Neuron (in vitro differentiated cells): Measurements from ENCODE around the gene DOLK.

Experiments
- H2AFZ ChIP-seq: one replicate; pipeline ENCODE4 v1.6.1; 2013; ENCODE audit warnings: low read depth, mild to moderate bottlenecking, inconsistent platforms, low read length, moderate library complexity
- H3K27me3 ChIP-seq: one replicate; pipeline ENCODE4 v1.6.1; 2013; ENCODE audit warnings: low read length; ENCODE audit not compliant: insufficient read depth
- H3K36me3 ChIP-seq: one replicate; pipeline ENCODE4 v1.6.1; 2013; ENCODE audit warnings: low read length; ENCODE audit not compliant: insufficient read depth
- H3K4me1 ChIP-seq: one replicate; pipeline ENCODE4 v1.6.1; 2013; ENCODE audit warnings: low read length; ENCODE audit not compliant: insufficient read depth
- H3K4me3 ChIP-seq: 2 replicates; pipeline ENCODE4 v1.5.1; 2013; ENCODE audit warnings: mild to moderate bottlenecking, low read length, moderate library complexity
- H3K9me3 ChIP-seq: one replicate; pipeline ENCODE4 v1.6.1; 2013; ENCODE audit warnings: low read length

DOLK gene

GRCh38 chr9:128921881-128922763, 25.3 kb downstream of the DOLK start:
- Histone ChIP-seq H2AFZ (no peak overlapping the region), H3K4me1 (no peaks in the 10 kb centered on the region), H3K27me3 (no peaks in the 10 kb centered on the region), H3K36me3 (peaks cover 15% of the 10 kb centered on the region), H3K4me3 (no peak overlapping the region), H3K9me3 (no peaks in the 10 kb centered on the region)

GRCh38 chr9:128920381-128921058, 26.9 kb downstream of the DOLK start, which contains the start of gene PHYHD1:
TSS of gene PHYHD1 (plus strand) at chr9:128920982. CDS start at chr9:128922324, 1,342 bp downstream.
- H3K4me3 ChIP-seq = no peak within 1 kb of the TSS
- no peaks in the 10 kb centered on the region for H3K27me3 ChIP-seq

DNA sequence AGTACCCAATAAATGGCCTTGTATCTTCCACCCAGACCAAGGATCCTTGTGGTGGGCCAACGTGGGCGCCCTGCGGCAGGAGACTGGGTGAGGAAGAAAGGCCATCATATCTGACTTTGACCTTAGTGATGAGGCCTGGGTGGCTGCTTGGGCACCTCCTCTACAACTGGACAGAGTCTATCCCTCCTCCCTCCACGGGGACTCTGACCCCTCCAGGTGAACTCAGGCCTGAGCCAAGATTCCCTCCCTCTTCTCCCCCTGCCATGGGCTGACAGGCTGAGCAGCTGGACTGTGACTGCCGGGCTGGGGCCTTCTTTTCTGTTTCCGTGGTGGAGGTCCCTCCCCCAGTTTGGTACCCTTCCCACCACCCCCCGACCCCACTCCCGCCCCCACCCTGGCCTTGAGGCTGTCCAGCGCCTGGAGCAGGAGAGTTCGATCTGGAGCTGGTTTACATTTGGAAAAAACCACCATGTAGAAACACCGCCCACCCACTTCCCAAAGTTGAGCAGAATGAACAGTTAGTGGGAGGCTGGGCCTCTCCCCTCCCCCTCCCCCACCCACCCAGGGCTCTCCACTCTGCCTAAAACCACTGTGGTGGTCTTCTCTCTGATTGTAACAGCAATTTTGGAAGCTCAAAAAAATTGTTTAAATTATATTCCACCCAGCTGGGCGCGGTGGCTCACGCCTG, 27.9 kb downstream of the DOLK start:
- Histone ChIP-seq H3K4me1 (no peaks in the 10 kb centered on the region), H3K36me3 (peaks cover 24% of the 10 kb centered on the region), H3K4me3 (no peak overlapping the region), H3K9me3 (no peaks in the 10 kb centered on the region), H2AFZ (no peak overlapping the region), H3K27me3 (no peaks in the 10 kb centered on the region)

More at GRCh38 chr9:128920381-128921058, 26.9 kb downstream of the DOLK start, which contains the start of gene PHYHD1:
- Histone ChIP-seq H2AFZ (no peak within 1 kb of the TSS), H3K9me3 (no peaks in the 10 kb centered on the region), H3K4me1 (no peaks in the 10 kb centered on the region), H3K36me3 (peaks cover 21% of the 10 kb centered on the region)

DNA sequence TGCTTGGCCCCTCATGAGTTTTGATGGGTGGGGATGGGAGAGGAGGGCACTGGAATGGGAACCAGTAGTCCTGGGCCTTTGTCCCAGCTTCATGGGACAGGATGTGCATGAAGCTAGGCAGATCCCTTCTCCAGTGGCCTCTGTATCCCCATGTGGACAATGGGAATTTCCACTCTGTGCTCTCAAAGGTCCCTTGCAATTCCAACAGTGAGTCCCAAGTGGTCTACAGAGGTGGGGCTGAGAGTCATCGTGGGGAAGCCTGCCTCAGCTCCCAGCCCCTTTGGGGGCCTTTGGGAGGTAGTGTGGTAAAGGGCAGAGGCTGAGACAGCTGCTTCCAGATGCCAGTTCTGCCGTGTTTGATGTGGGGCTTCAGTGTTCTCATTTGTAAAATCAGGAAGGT, 28.5 kb downstream of the DOLK start:
- Histone ChIP-seq H2AFZ (no peak overlapping the region), H3K4me1 (no peaks in the 10 kb centered on the region), H3K36me3 (peaks cover 25% of the 10 kb centered on the region), H3K4me3 (no peak overlapping the region), H3K9me3 (no peaks in the 10 kb centered on the region), H3K27me3 (no peaks in the 10 kb centered on the region)

DNA sequence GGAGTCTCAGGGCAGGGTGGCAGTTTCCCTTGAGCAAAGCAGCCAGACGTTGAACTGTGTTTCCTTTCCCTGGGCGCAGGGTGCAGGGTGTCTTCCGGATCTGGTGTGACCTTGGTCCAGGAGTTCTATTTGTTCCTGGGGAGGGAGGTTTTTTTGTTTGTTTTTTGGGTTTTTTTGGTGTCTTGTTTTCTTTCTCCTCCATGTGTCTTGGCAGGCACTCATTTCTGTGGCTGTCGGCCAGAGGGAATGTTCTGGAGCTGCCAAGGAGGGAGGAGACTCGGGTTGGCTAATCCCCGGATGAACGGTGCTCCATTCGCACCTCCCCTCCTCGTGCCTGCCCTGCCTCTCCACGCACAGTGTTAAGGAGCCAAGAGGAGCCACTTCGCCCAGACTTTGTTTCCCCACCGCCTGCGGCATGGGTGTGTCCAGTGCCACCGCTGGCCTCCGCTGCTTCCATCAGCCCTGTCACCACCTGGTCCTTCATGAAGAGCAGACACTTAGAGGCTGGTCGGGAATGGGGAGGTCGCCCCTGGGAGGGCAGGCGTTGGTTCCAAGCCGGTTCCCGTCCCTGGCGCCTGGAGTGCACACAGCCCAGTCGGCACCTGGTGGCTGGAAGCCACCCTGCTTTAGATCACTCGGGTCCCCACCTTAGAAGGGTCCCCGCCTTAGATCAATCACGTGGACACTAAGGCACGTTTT, 30.1 kb downstream of the DOLK start:
- Histone ChIP-seq H3K36me3 (peaks cover 31% of the 10 kb centered on the region), H3K9me3 (no peaks in the 10 kb centered on the region), H3K27me3 (no peaks in the 10 kb centered on the region), H3K4me3 (no peak overlapping the region), H3K4me1 (no peaks in the 10 kb centered on the region), H2AFZ (no peak overlapping the region)

DNA sequence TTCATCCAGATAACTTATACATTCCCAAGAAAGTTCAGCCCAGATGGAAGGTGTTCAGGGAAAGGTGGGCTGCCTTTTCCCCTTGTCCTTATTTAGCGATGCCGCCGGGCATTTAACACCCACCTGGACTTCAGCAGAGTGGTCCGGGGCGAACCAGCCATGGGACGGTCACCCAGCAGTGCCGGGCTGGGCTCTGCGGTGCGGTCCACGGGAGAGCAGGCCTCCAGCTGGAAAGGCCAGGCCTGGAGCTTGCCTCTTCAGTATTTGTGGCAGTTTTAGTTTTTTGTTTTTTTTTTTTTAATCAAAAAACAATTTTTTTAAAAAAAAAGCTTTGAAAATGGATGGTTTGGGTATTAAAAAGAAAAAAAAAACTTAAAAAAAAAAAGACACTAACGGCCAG, 30.7 kb downstream of the DOLK start:
- H2AFZ ChIP-seq = no peak overlapping the region
- no peaks in the 10 kb centered on the region for H3K27me3 ChIP-seq
- no peak overlapping the region for H3K4me3 ChIP-seq
- H3K9me3 ChIP-seq = no peaks in the 10 kb centered on the region
- H3K36me3 ChIP-seq = peaks cover 31% of the 10 kb centered on the region
- H3K4me1 ChIP-seq = no peaks in the 10 kb centered on the region

- Histone ChIP-seq H3K9me3 (no peaks in the 10 kb centered on the region), H3K36me3 (peaks cover 31% of the 10 kb centered on the region), H3K27me3 (no peaks in the 10 kb centered on the region), H3K4me1 (no peaks in the 10 kb centered on the region), H3K4me3 (no peak overlapping the region), H2AFZ (no peak overlapping the region)
These were observed 31.2 kb downstream of the DOLK start for GRCh38 chr9:128916204-128916603.

DNA sequence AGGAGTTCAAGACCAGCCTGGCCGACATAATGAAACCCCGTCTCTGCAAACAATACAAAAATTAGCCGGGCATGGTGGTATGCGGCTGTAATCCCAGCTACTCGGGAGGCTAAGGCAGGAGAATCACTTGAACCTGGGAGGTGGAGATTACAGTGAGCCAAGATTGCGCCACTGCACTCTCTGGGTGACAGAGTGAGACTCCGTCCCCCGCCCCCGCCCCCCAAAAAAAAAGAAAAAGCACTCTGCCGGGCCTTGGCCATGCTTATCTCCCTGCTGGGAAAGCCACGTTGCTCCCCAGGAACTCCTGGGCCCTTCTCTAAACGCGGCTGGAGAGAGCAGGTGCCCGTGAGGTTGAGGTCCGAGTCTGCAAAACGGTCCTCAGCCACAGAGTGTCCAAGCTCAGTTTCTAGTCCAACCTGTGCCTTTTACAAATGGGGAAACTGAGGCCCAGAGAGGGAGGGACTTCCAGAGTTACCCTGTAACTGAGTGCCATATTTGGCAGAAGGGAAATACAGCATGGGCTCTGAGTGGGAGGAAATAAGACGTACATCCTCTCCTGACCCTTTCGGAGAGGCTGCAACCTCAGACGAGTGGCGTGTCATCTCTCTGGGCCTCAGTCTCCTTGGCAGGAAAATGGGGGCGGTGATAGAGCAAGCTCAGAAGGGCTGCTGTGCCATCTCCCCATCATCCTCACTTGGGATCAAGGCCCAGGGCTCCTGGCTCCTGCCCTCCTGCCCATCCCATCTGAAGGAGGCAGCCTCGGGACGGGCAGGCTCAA, 33.2 kb downstream of the DOLK start:
- no peaks in the 10 kb centered on the region for H3K27me3 ChIP-seq
- no peak overlapping the region for H3K4me3 ChIP-seq
- H3K4me1 ChIP-seq = no peaks in the 10 kb centered on the region
- H3K9me3 ChIP-seq = no peaks in the 10 kb centered on the region
- H3K36me3 ChIP-seq = peaks cover 45% of the 10 kb centered on the region
- H2AFZ ChIP-seq = no peak overlapping the region

DNA sequence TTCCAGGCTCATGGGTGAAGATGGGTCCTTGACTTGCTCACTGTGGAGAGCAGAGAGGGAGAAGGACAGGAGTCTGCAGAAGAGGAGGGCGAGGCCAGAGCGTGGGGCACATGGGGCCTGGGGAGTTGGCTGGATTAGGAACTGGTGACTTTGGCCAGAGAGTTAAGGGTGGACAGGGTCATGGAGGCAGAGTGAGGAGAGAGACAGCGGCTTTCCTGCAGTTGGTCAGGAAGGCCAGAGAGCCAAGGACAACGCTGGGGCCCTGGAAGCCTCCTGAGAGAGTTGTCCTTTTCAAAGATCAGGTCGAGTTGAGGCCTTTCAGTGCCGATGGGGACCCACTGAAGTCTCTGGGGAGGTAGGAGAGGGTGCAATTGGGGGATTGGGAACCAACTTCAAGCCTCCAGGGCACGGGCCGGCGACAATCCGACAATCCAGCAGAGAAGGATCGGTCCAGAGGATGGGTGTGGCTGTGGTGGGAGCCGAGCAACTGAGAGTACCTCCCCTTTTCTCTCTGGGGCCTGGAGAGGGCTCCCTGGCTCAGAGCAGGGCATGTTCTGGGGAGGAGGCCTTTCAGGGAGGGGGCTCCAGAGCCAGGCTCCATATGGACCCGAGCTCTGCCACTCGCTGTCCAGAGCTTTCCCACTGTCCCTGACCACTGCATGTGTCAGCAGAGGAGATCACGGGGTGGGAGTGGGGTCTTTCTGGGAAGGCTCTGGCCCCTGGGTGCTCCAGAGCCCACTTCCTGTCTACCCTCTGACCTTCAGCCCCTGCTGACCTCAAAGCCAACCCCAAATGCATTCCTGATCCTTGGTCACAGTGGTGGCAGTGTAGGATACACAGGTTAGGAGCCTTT, 34.1 kb downstream of the DOLK start:
- peaks cover 52% of the 10 kb centered on the region for H3K36me3 ChIP-seq
- no peaks in the 10 kb centered on the region for H3K4me1 ChIP-seq
- H3K4me3 ChIP-seq = no peak overlapping the region
- H2AFZ ChIP-seq = no peak overlapping the region
- H3K27me3 ChIP-seq = no peaks in the 10 kb centered on the region
- H3K9me3 ChIP-seq = peaks cover under 1% of the 10 kb centered on the region

DNA sequence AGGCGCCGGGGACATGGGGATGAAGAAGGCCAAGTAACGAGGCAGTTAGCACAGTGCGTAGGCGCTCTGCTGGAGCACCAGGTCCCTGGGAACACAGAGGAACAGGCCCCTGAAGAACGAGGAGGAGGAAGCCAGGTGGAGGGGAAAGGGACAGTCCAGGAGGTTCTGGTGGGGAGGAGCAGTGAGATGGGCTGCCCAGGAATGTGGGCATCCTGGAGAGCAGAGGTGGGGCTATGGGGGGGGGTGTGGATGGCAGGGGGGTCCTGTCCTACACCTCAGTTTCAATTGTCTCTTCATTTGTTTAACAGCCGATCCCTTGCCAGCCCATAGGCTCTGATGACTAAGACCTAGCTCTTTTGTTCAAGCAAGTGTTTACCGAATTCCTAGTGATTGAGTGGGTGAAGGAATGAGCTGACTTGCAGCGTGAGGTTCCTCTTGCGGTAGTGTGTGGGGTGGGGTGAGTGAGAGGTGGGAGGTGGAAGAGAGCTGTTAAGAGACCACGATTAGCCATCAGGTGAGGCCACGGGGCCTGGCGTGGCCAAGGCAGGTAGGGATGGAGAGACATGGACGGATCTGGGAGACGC, 35.0 kb downstream of the DOLK start:
- peaks cover 53% of the 10 kb centered on the region for H3K36me3 ChIP-seq
- no peaks in the 10 kb centered on the region for H3K4me1 ChIP-seq
- H3K27me3 ChIP-seq = no peaks in the 10 kb centered on the region
- no peak overlapping the region for H3K4me3 ChIP-seq
- no peak overlapping the region for H2AFZ ChIP-seq
- H3K9me3 ChIP-seq = peaks cover 9% of the 10 kb centered on the region

DNA sequence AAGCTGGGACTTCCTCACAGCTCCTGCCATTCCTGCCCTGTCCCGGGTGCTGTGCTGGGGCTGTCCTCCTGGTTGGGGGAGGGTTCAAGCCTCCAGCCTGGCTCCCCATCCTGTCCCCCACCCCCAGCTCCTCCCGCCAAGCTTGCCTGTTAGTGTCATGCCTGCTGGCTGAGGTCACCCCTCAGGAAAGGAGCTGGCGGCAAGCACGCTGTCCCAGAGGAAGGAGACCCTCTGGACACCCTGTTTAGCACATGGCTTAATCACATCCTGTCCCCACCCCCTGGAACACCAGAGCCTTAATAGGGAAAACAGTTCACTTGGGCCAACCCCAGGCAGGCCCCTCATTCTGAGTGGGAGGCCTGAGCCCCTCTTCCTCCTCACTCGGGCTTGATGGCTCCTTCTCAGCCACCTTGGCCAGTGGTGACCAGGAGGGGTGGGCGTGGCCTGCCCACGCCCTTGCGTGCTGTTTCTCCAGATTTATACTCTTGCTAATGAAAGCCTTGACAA, 35.8 kb downstream of the DOLK start:
- Histone ChIP-seq H3K27me3 (no peaks in the 10 kb centered on the region), H3K4me1 (no peaks in the 10 kb centered on the region), H2AFZ (no peak overlapping the region), H3K4me3 (no peak overlapping the region), H3K36me3 (peaks cover 53% of the 10 kb centered on the region), H3K9me3 (peaks cover 11% of the 10 kb centered on the region)
